ENCODE results near the gene POLA1. TPM values are rescaled to one million over a fixed set of nuclear protein-coding genes. Genes with fewer than 3 reads are reported as not detected.
A peak's percentile ranks its signal among the peaks of the same experiment; 100 is the strongest.

The POLA1 gene, protein sequence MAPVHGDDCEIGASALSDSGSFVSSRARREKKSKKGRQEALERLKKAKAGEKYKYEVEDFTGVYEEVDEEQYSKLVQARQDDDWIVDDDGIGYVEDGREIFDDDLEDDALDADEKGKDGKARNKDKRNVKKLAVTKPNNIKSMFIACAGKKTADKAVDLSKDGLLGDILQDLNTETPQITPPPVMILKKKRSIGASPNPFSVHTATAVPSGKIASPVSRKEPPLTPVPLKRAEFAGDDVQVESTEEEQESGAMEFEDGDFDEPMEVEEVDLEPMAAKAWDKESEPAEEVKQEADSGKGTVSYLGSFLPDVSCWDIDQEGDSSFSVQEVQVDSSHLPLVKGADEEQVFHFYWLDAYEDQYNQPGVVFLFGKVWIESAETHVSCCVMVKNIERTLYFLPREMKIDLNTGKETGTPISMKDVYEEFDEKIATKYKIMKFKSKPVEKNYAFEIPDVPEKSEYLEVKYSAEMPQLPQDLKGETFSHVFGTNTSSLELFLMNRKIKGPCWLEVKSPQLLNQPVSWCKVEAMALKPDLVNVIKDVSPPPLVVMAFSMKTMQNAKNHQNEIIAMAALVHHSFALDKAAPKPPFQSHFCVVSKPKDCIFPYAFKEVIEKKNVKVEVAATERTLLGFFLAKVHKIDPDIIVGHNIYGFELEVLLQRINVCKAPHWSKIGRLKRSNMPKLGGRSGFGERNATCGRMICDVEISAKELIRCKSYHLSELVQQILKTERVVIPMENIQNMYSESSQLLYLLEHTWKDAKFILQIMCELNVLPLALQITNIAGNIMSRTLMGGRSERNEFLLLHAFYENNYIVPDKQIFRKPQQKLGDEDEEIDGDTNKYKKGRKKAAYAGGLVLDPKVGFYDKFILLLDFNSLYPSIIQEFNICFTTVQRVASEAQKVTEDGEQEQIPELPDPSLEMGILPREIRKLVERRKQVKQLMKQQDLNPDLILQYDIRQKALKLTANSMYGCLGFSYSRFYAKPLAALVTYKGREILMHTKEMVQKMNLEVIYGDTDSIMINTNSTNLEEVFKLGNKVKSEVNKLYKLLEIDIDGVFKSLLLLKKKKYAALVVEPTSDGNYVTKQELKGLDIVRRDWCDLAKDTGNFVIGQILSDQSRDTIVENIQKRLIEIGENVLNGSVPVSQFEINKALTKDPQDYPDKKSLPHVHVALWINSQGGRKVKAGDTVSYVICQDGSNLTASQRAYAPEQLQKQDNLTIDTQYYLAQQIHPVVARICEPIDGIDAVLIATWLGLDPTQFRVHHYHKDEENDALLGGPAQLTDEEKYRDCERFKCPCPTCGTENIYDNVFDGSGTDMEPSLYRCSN (N-terminal part only)
- 13.2 TPM for total RNA-seq (ENCODE audit: unreplicated experiment)
- long read RNA-seq, partial matches to known transcripts = 0 of 1 reads
- long read RNA-seq, other reads (novel, unspliced or antisense) = 1 of 1 reads

DNA sequence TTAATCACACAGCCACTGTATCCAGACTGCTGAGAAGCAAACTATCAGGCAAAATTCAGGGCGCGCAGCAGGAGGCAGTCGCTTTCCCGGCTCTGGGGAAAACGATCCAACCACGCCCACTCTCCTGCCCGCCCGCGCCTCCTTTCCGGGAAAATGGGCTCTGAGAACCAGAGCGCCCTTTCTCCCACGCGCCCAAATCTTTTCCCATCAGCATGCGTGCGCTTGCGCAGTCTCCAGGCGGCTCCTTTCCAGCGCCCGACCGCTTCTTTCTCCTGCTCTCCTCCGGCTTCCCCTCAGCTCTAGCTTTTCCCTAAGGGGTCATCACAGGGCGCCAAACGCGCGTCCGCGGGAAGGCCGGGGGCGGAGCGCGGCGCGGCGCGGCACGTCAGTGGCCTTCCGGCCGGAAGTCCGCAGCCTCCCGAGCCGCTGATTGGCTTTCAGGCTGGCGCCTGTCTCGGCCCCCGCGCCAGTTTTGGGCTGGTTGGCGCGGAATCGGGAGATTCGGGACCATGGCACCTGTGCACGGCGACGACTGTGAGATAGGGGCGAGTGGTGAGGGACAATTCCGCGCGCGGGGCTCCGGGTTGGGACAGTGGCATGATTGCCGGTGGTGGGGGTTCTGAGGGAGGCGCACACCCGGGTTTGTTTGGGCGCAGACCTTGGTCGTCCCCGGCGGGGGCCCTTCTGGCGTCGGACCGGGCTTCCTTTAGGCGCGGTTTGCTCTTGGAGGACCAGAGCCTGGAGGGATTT, at the start of gene POLA1:
Gene POLA1, plus strand, starts transcription at position 466 of the 750 bp plus-strand sequence. Its CDS starts 44 bp downstream, at position 510.
- TF ChIP-seq, protein P1, sequence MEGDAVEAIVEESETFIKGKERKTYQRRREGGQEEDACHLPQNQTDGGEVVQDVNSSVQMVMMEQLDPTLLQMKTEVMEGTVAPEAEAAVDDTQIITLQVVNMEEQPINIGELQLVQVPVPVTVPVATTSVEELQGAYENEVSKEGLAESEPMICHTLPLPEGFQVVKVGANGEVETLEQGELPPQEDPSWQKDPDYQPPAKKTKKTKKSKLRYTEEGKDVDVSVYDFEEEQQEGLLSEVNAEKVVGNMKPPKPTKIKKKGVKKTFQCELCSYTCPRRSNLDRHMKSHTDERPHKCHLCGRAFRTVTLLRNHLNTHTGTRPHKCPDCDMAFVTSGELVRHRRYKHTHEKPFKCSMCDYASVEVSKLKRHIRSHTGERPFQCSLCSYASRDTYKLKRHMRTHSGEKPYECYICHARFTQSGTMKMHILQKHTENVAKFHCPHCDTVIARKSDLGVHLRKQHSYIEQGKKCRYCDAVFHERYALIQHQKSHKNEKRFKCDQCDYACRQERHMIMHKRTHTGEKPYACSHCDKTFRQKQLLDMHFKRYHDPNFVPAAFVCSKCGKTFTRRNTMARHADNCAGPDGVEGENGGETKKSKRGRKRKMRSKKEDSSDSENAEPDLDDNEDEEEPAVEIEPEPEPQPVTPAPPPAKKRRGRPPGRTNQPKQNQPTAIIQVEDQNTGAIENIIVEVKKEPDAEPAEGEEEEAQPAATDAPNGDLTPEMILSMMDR (IDR thresholded peaks at IDR 0.05; ENCODE audit: partially characterized antibody, unreplicated experiment) = no peak
- H3K4me1 Mint-ChIP-seq (ENCODE audit: low read depth, unreplicated experiment) = peaks cover 4% of the 10 kb centered on the region
- peaks cover 2% of the 10 kb centered on the region for H3K27me3 Mint-ChIP-seq (ENCODE audit: unreplicated experiment)
- peak; percentile 90 for DNase-seq
- no peaks in the 10 kb centered on the region for H3K9me3 Mint-ChIP-seq (ENCODE audit: unreplicated experiment)
- peak within 1 kb of the TSS; percentile 86 for H3K4me3 Mint-ChIP-seq (ENCODE audit: unreplicated experiment)
- peak within 1 kb of the TSS; percentile 52 for H3K27ac Mint-ChIP-seq (ENCODE audit: unreplicated experiment)
- no peaks in the 10 kb centered on the region for H3K36me3 Mint-ChIP-seq (ENCODE audit: unreplicated experiment)

DNA sequence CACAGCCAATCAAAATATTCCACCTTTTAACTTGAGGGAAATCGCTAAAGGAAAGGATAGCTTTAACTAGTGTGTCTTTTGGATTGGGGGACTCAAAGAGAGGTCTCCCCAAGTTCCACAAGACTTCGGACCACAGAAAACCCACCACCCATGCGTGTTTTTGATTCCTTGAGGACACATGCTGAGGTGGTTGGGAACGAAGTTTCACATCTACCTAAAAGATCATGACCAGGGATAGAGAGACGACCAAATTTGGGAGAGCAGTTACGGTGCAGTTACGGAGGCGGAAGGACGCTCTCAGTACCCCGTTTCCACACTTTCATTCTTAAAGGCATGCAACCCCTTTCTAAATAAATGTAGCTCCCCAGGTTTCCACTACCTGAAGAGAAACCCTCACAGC, 47.7 kb upstream of the POLA1 start:
- Mint-ChIP-seq H3K36me3 (ENCODE audit: unreplicated experiment) (no peaks in the 10 kb centered on the region), H3K27me3 (ENCODE audit: unreplicated experiment) (no peaks in the 10 kb centered on the region), H3K4me3 (ENCODE audit: unreplicated experiment) (peak overlapping the region; percentile 94), H3K27ac (ENCODE audit: unreplicated experiment) (peak overlapping the region; percentile 62), H3K9me3 (ENCODE audit: unreplicated experiment) (no peaks in the 10 kb centered on the region), H3K4me1 (ENCODE audit: low read depth, unreplicated experiment) (no peaks in the 10 kb centered on the region)
- TF ChIP-seq, protein P1 (IDR thresholded peaks at IDR 0.05; ENCODE audit: partially characterized antibody, unreplicated experiment) = no peak
- DNase-seq = no peak

DNA sequence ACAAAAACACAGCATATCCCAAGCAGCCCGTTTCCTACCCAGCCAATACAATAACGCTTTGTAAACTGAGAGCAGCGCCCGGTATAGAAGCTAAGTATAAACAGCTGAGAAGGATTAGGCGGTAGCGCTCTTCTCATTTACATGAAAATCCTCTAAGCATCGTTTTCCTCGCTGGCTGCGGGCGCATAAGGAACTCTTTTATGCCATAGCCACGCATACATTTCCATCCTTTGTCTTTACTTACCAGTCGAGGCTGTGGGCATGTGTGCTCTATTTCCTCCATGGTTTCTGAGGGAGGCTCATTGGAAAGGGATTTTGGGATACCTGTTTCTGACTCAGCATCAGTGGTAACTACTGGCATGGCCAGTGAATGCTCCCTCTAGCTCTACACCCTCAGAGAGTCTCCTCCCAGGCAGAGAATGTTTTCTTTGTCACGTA, 47.0 kb upstream of the POLA1 start:
- Mint-ChIP-seq H3K27ac (ENCODE audit: unreplicated experiment) (peak overlapping the region; percentile 94), H3K4me1 (ENCODE audit: low read depth, unreplicated experiment) (no peaks in the 10 kb centered on the region), H3K27me3 (ENCODE audit: unreplicated experiment) (no peaks in the 10 kb centered on the region), H3K4me3 (ENCODE audit: unreplicated experiment) (peak overlapping the region; percentile 94), H3K36me3 (ENCODE audit: unreplicated experiment) (no peaks in the 10 kb centered on the region), H3K9me3 (ENCODE audit: unreplicated experiment) (no peaks in the 10 kb centered on the region)
- DNase-seq = no peak
- TF ChIP-seq, protein P1 (IDR thresholded peaks at IDR 0.05; ENCODE audit: partially characterized antibody, unreplicated experiment) = no peak

DNA sequence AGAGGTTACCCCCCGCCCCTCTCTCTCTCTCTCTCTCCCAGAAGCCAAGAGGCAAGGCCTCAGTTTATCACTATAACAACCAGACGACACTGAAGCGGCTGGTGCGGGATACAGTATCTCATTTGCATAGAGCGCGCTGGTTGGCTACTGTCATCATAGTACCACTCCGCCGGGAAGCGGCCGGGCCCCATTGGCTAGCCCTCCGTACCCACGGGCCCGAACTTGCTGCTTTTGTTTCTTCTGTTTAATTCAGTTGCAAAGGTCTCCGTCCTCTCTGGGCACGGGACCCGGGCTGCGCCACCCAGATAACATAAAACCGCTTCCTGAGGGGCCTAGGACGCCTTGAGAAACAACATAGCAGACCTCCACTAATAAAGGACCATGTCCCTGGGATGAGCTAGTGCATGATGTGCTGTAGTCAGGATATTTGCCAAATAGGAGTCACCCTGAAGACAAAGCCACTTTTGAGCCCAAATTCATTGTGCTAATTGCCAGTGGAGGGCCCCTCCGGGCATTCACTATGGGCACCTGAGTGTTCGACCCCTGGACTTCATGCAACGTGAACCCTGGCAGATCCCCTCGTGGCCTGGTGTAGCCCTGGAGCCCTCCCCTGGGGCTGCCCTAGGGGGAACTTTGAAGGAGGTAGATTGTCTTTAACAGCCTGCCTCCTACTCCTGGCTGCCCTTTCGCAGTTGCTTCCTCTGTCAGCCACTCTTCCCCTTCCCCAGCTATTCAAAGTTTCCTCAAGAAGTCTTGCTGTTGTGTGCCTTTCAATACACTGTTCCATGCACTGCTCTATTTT, 46.3 kb upstream of the POLA1 start, which contains the start of gene PCYT1B:
Gene PCYT1B, minus strand, starts transcription at position 91 of the 802 bp plus-strand sequence. CDS start 242 bp downstream, outside the sequence.
- H3K4me3 Mint-ChIP-seq (ENCODE audit: unreplicated experiment) = peak within 1 kb of the TSS; percentile 94
- H3K27ac Mint-ChIP-seq (ENCODE audit: unreplicated experiment) = peak within 1 kb of the TSS; percentile 94
- no peaks in the 10 kb centered on the region for H3K36me3 Mint-ChIP-seq (ENCODE audit: unreplicated experiment)
- no peaks in the 10 kb centered on the region for H3K9me3 Mint-ChIP-seq (ENCODE audit: unreplicated experiment)
- peak; percentile 77 for DNase-seq
- TF ChIP-seq, protein P1 (IDR thresholded peaks at IDR 0.05; ENCODE audit: partially characterized antibody, unreplicated experiment) = no peak
- no peaks in the 10 kb centered on the region for H3K27me3 Mint-ChIP-seq (ENCODE audit: unreplicated experiment)
- H3K4me1 Mint-ChIP-seq (ENCODE audit: low read depth, unreplicated experiment) = no peaks in the 10 kb centered on the region
